ENCODE data around the gene C1QTNF9.

DNA sequence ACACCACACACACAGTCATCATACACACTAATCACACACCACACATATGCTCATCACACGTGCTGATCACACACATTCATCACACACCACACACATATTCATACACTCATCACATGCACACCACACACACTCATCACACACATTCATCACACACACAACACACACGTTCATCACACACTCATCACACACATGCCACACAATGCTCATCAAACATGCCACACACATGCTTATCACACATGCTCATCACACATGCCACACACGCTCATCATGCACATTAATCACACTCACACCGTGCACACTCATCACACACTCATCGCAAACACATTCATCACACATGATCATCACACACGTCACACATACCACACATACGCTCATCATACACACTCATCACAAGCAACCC lies 47.5 kb downstream of the C1QTNF9 start:
- TF ChIP-seq, protein P1, sequence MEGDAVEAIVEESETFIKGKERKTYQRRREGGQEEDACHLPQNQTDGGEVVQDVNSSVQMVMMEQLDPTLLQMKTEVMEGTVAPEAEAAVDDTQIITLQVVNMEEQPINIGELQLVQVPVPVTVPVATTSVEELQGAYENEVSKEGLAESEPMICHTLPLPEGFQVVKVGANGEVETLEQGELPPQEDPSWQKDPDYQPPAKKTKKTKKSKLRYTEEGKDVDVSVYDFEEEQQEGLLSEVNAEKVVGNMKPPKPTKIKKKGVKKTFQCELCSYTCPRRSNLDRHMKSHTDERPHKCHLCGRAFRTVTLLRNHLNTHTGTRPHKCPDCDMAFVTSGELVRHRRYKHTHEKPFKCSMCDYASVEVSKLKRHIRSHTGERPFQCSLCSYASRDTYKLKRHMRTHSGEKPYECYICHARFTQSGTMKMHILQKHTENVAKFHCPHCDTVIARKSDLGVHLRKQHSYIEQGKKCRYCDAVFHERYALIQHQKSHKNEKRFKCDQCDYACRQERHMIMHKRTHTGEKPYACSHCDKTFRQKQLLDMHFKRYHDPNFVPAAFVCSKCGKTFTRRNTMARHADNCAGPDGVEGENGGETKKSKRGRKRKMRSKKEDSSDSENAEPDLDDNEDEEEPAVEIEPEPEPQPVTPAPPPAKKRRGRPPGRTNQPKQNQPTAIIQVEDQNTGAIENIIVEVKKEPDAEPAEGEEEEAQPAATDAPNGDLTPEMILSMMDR (tag by site-specific recombination; IDR thresholded peaks at IDR 0.05) = no peak
- TF ChIP-seq ZNF121 (tag by site-specific recombination; IDR thresholded peaks at IDR 0.05) (no peak), GLI4 (tag by site-specific recombination; IDR thresholded peaks at IDR 0.05) (no peak), HOXC10 (CRISPR knock-in tag; IDR thresholded peaks at IDR 0.05) (no peak), ZNF324 (tag by site-specific recombination; IDR thresholded peaks at IDR 0.05) (no peak), ZNF747 (tag by site-specific recombination; IDR thresholded peaks at IDR 0.05) (no peak), KLF10 (tag by site-specific recombination; IDR thresholded peaks at IDR 0.05) (no peak)
- TF ChIP-seq, protein P2, sequence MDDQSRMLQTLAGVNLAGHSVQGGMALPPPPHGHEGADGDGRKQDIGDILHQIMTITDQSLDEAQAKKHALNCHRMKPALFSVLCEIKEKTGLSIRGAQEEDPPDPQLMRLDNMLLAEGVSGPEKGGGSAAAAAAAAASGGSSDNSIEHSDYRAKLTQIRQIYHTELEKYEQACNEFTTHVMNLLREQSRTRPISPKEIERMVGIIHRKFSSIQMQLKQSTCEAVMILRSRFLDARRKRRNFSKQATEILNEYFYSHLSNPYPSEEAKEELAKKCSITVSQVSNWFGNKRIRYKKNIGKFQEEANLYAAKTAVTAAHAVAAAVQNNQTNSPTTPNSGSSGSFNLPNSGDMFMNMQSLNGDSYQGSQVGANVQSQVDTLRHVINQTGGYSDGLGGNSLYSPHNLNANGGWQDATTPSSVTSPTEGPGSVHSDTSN (CRISPR knock-in tag; IDR thresholded peaks at IDR 0.05) = no peak
- TF ChIP-seq, protein P3, sequence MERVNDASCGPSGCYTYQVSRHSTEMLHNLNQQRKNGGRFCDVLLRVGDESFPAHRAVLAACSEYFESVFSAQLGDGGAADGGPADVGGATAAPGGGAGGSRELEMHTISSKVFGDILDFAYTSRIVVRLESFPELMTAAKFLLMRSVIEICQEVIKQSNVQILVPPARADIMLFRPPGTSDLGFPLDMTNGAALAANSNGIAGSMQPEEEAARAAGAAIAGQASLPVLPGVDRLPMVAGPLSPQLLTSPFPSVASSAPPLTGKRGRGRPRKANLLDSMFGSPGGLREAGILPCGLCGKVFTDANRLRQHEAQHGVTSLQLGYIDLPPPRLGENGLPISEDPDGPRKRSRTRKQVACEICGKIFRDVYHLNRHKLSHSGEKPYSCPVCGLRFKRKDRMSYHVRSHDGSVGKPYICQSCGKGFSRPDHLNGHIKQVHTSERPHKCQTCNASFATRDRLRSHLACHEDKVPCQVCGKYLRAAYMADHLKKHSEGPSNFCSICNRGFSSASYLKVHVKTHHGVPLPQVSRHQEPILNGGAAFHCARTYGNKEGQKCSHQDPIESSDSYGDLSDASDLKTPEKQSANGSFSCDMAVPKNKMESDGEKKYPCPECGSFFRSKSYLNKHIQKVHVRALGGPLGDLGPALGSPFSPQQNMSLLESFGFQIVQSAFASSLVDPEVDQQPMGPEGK (tag by site-specific recombination; IDR thresholded peaks at IDR 0.05) = no peak

Data from HEK293 (cell line).